T-helper 2 cell treated with Interferon-gamma antibody and Interleukin-4, amounts not matched to agents 100 ng/mL and 5 ng/mL, for 36 hours (primary cell): Measurements from ENCODE around the gene MAFG. TPM values are rescaled to one million over a fixed set of nuclear protein-coding genes. Genes with fewer than 3 reads are reported as not detected.
"Not testable (repeated sequence)": the region's sequence is repeated elsewhere in the genome, so short reads cannot be mapped to it uniquely, and the experiment has no call there.

Source experiments
- intact Hi-C: fragments of 100-400 bp; cut with micrococcal nuclease; formaldehyde crosslinking; loops from one replicate; pipeline ENCODE4 v1.15.1; 2023
- total RNA-seq: library from RNA; stranded (reverse); gene quantifications from 2 replicates; pipeline ENCODE4 v1.2.3, GENCODE V29; 2022

The MAFG gene
- total RNA-seq, 1 donor from 2014 or later = 23.6 TPM

GRCh38 chr17:81924557-81925532 lies 2.7 kb downstream of the MAFG start:
- intact Hi-C loops = loop anchor here (5.0 to 10.0 kb wide), 2 partner anchors 97 to 170 kb away; partner anchors contain the start of genes CENPX, FASN and LRRC45

GRCh38 chr17:81923302-81924260 lies 4.0 kb downstream of the MAFG start:
- intact Hi-C loops = loop anchor here (10.0 kb wide), 1 partner anchor 171 kb away; the partner anchor contains the start of gene FASN

- intact Hi-C loops = loop anchor here (10.0 kb wide), 1 partner anchor 172 kb away; the partner anchor contains the start of gene FASN
These were observed 4.8 kb downstream of the MAFG start for GRCh38 chr17:81922566-81923301.

- intact Hi-C loops = loop anchor here (10.0 kb wide), 1 partner anchor 173 kb away; the partner anchor contains the start of gene FASN
These were observed 5.5 kb downstream of the MAFG start for GRCh38 chr17:81921996-81922565.

- intact Hi-C loops = loop anchor here (10.0 kb wide), 1 partner anchor 173 kb away; the partner anchor contains the start of gene FASN
These were observed 6.0 kb downstream of the MAFG start for GRCh38 chr17:81921537-81921862.

GRCh38 chr17:81920612-81921536 lies 6.7 kb downstream of the MAFG start:
- intact Hi-C loops = loop anchor here (10.0 kb wide), 1 partner anchor 174 kb away; the partner anchor contains the start of gene FASN

- intact Hi-C loops = no loop called here
These were observed 8.5 kb downstream of the MAFG start for GRCh38 chr17:81918832-81919545.

GRCh38 chr17:81918333-81918669 lies 9.2 kb downstream of the MAFG start:
- intact Hi-C loops = not testable (repeated sequence)

GRCh38 chr17:81917565-81918332 lies 9.8 kb downstream of the MAFG start, which contains the start of gene SIRT7:
Gene SIRT7, minus strand, starts transcription at chr17:81918176. Its CDS starts 45 bp downstream, at chr17:81918131.
- intact Hi-C loops = no loop called here

GRCh38 chr17:81916234-81917001 lies 11.1 kb downstream of the MAFG start:
- intact Hi-C loops = no loop called here

- intact Hi-C loops = no loop called here
These were observed 12.2 kb downstream of the MAFG start for GRCh38 chr17:81915331-81915730.

GRCh38 chr17:81914103-81914850 lies 13.3 kb downstream of the MAFG start:
- intact Hi-C loops = no loop called here

- intact Hi-C loops = no loop called here
These were observed 14.0 kb downstream of the MAFG start for GRCh38 chr17:81913394-81914102.

GRCh38 chr17:81912441-81913309 lies 14.9 kb downstream of the MAFG start:
- intact Hi-C loops = no loop called here

- intact Hi-C loops = loop anchor here (1.0 to 2.0 kb wide), 3 partner anchors 19 to 51 kb away; partner anchors contain the start of gene P4HB
These were observed 15.6 kb downstream of the MAFG start for GRCh38 chr17:81911969-81912368.
